Omental fat pad (tissue), 4 donors: Measurements from ENCODE around the gene GIMAP1. TPM values are rescaled to one million over a fixed set of nuclear protein-coding genes. Genes with fewer than 3 reads are reported as not detected.
A peak's percentile ranks its signal among the peaks of the same experiment; 100 is the strongest.

ENCODE experiments used
- ATAC-seq: fragments of 150-250 bp; one replicate; pipeline ENCODE4 v1.9.1; 2016; ENCODE audit warnings: mild to moderate bottlenecking, moderate library complexity; ENCODE audit not compliant: low FRiP score
- DNase-seq: peaks from one replicate; pipeline ENCODE4 v3.0.0-alpha.2; 2019; ENCODE audit warnings: low spot score
- CTCF ChIP-seq, 3 donors: fragments of 450-650 bp; IDR thresholded peaks; one replicate each; pipeline ENCODE4 v1.5.1; 2016 to 2017; ENCODE audit warnings: antibody characterized with exemption in 3 of 3, mild to moderate bottlenecking in 3 of 3, moderate library complexity in 2 of 3
- total RNA-seq, 4 donors: library from RNA; depleted of rRNA; stranded (reverse); fragments of >200 nt; gene quantifications; one replicate each; pipeline ENCODE4 v1.1.0, GENCODE V29; 2016

Gene GIMAP1
- total RNA-seq, 4 donors from 2014 or later: 2.1 to 32.2 (median 9.0) TPM

GRCh38 chr7:150733482-150734095, 17.2 kb downstream of the GIMAP1 start:
- ATAC-seq (no peak), DNase-seq (no peak)
- no peak for TF ChIP-seq CTCF (IDR thresholded peaks at IDR 0.05)

- ATAC-seq (no peak), DNase-seq (no peak)
- TF ChIP-seq CTCF (IDR thresholded peaks at IDR 0.05): no peak
Measured at GRCh38 chr7:150734254-150734653, 17.8 kb downstream of the GIMAP1 start.

- TF ChIP-seq CTCF (IDR thresholded peaks at IDR 0.05): no peak
- ATAC-seq (no peak), DNase-seq (no peak)
Measured at GRCh38 chr7:150735596-150736358, 19.4 kb downstream of the GIMAP1 start.

- DNase-seq (no peak), ATAC-seq (no peak)
Measured at GRCh38 chr7:150736864-150737263, 20.5 kb downstream of the GIMAP1 start.

GRCh38 chr7:150737265-150738055, 21.0 kb downstream of the GIMAP1 start, which contains the start of gene GIMAP5:
GIMAP5 (plus strand) TSS chr7:150737418; CDS start chr7:150740885, 3,467 bp downstream.
- peak; percentile 28 for ATAC-seq

More at GRCh38 chr7:150736864-150737263, 20.5 kb downstream of the GIMAP1 start:
- no peak for TF ChIP-seq CTCF (IDR thresholded peaks at IDR 0.05)

GRCh38 chr7:150738092-150738491, 21.7 kb downstream of the GIMAP1 start:
- TF ChIP-seq CTCF (IDR thresholded peaks at IDR 0.05): no peak
- ATAC-seq (no peak), DNase-seq (no peak)

More at GRCh38 chr7:150737265-150738055, 21.0 kb downstream of the GIMAP1 start, which contains the start of gene GIMAP5:
- DNase-seq: no peak
- no peak for TF ChIP-seq CTCF (IDR thresholded peaks at IDR 0.05)
